Measurements from ENCODE around the gene CARD6. TPM values are rescaled to one million over a fixed set of nuclear protein-coding genes. Genes with fewer than 3 reads are reported as not detected.

The CARD6 gene
- total and polyA plus RNA-seq, 2 of the 8 experiments (the other 6 are each of a cell fraction or from before 2014, with no cell fraction given): 0.41 to 0.50 TPM

DNA sequence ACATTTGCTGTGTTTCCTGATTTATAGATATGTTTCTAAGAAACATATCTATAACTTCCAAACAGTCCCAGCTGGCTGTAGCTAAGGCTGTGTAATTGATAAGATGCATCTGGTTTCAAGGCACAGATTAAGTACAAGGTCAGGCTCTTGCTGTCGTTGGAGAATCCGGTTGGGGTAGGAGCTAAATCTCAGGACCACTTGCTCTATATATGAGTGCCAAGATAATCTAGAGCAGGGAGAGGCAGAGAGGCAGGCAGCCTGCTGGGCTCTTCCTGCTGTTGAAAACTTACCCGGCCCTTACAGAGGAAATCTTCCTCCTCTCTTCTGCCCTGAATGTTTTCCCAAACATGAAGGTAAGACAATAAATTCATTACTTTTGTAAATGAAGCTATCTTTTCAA is 68.1 kb downstream of the CARD6 start, which contains the start of gene C7 (continued):
- TF ChIP-seq BRCA1 (IDR thresholded peaks at IDR 0.05; ENCODE audit: low read depth, low read length): no peak

Data from H1 (cell line).